H1 (cell line): ENCODE measurements around the gene APP. TPM values are rescaled to one million over a fixed set of nuclear protein-coding genes. Genes with fewer than 3 reads are reported as not detected.

Experiments used
- CTCF ChIA-PET: fragments of 300-600 bp; sonication (Branson Sonifier 250); formaldehyde crosslinking; loops from one replicate; lab custom pipeline; 2021; ENCODE audit not compliant: partially characterized antibody; lab: Charles Lee
- POLR2A ChIA-PET: fragments of 300-600 bp; sonication (Branson Sonifier 250); formaldehyde crosslinking; loops from one replicate; lab custom pipeline; 2021; ENCODE audit warnings: inconsistent platforms; ENCODE audit not compliant: partially characterized antibody; lab: Charles Lee
- DNase-seq, 2 experiments: peaks; one replicate each; pipeline versions ENCODE4 v3.0.0 to v3.0.0-alpha.2; 2010 to 2022; ENCODE audit warnings: low spot score in 2 of 2, low read depth in 1 of 2, mixed read lengths in 1 of 2
- FAIRE-seq: peaks from 2 replicates; lab custom pipeline; 2011; peaks lifted over from hg19 to GRCh38; lab: Jason Lieb, UNC
- H2AFZ ChIP-seq: 2 replicates; pipeline ENCODE4 v1.8.1; 2012; ENCODE audit warnings: low read length, inconsistent platforms
- H2AK5ac ChIP-seq: 2 replicates; pipeline ENCODE4 v1.6.1; 2013; ENCODE audit warnings: low read depth, low read length
- H2BK120ac ChIP-seq: replicated peaks from 2 replicates; pipeline ENCODE3; 2013; ENCODE audit warnings: low read depth, low read length, inconsistent platforms
- H2BK12ac ChIP-seq: 2 replicates; pipeline ENCODE4 v1.6.1; 2013; ENCODE audit warnings: low read depth, low read length
- H2BK15ac ChIP-seq: 2 replicates; pipeline ENCODE4 v1.6.1; 2013; ENCODE audit warnings: low read length
- H2BK20ac ChIP-seq: 2 replicates; pipeline ENCODE4 v1.6.1; 2013; ENCODE audit warnings: low read length
- H2BK5ac ChIP-seq: 2 replicates; pipeline ENCODE4 v1.6.1; 2013; ENCODE audit warnings: low read depth, low read length
- H3K14ac ChIP-seq: 2 replicates; pipeline ENCODE4 v1.6.1; 2013; ENCODE audit warnings: inconsistent platforms; ENCODE audit not compliant: insufficient read length
- H3K18ac ChIP-seq: 2 replicates; pipeline ENCODE4 v1.6.1; 2013; ENCODE audit warnings: low read length; ENCODE audit errors: extremely low read depth
- H3K23ac ChIP-seq: 2 replicates; pipeline ENCODE4 v1.6.1; 2013; ENCODE audit warnings: inconsistent platforms; ENCODE audit not compliant: insufficient read length
- H3K23me2 ChIP-seq: 2 replicates; pipeline ENCODE4 v1.6.1; 2013; ENCODE audit warnings: low read depth, low read length
- H3K27ac ChIP-seq: 2 replicates; pipeline ENCODE4 v1.6.1; 2011; ENCODE audit warnings: low read depth, low read length, inconsistent platforms
- H3K27me3 ChIP-seq, 4 experiments: replicated peaks in 1 of 4; 1 replicate in 1 of 4; 2 replicates in 3 of 4; pipeline versions ENCODE4 v1.6.1 to v1.8.1; 2011 to 2013; ENCODE audit warnings: low read length in 3 of 4, mild to moderate bottlenecking in 3 of 4, inconsistent platforms in 2 of 4, mixed read lengths in 2 of 4, moderate library complexity in 1 of 4; ENCODE audit not compliant: control insufficient read depth in 3 of 4, insufficient read depth in 3 of 4; ENCODE audit errors: extremely low read depth in 1 of 4
- H3K36me3 ChIP-seq, 4 experiments: 2 replicates each; pipeline versions ENCODE4 v1.6.1 to v1.8.1; 2011 to 2013; ENCODE audit warnings: mild to moderate bottlenecking in 4 of 4, low read length in 3 of 4, moderate library complexity in 2 of 4, control low read depth in 1 of 4, inconsistent platforms in 1 of 4; ENCODE audit not compliant: insufficient read depth in 4 of 4, control insufficient read depth in 2 of 4
- H3K4ac ChIP-seq: replicated peaks from 2 replicates; pipeline ENCODE3; 2013; ENCODE audit warnings: low read length, low read depth, mixed read lengths, inconsistent platforms; ENCODE audit not compliant: insufficient read length
- H3K4me1 ChIP-seq, 4 experiments: replicated peaks in 1 of 4; 1 replicate in 1 of 4; 2 replicates in 3 of 4; pipeline versions ENCODE4 v1.6.1 to v1.8.1; 2011 to 2013; ENCODE audit warnings: low read length in 3 of 4, inconsistent platforms in 2 of 4, mixed read lengths in 1 of 4; ENCODE audit not compliant: insufficient read depth in 4 of 4, control insufficient read depth in 3 of 4
- H3K4me2 ChIP-seq, 2 experiments: 2 replicates each; pipeline versions ENCODE4 v1.6.1 to v1.8.1; 2011 to 2013; ENCODE audit warnings: low read depth in 2 of 2, low read length in 2 of 2, control low read depth in 1 of 2, inconsistent platforms in 1 of 2, mild to moderate bottlenecking in 1 of 2; ENCODE audit not compliant: insufficient read depth in 1 of 2
- H3K4me3 ChIP-seq, 4 experiments: fragments of 200-600, 300-600 bp in 1 of 4; sonication (generic), shearing (Covaris generic), sonication (Bioruptor Twin) in 1 of 4; 2 replicates each; pipeline versions ENCODE4 v1.5.1 to v1.8.1; 2011 to 2016; ENCODE audit warnings: low read length in 4 of 4, low read depth in 3 of 4, control low read depth in 2 of 4, inconsistent platforms in 2 of 4, mild to moderate bottlenecking in 2 of 4, mixed read lengths in 1 of 4, moderate library complexity in 1 of 4; ENCODE audit not compliant: insufficient read depth in 2 of 4; ENCODE audit errors: extremely low read depth in 1 of 4
- H3K56ac ChIP-seq: replicated peaks from 2 replicates; pipeline ENCODE3; 2013; ENCODE audit warnings: low read depth, mild to moderate bottlenecking, mixed read lengths, low read length, inconsistent platforms; ENCODE audit not compliant: insufficient read length
- H3K79me1 ChIP-seq: 2 replicates; pipeline ENCODE4 v1.6.1; 2013; ENCODE audit warnings: low read depth, low read length, control low read depth
- H3K79me2 ChIP-seq, 2 experiments: 2 replicates each; pipeline versions ENCODE4 v1.6.1 to v1.8.1; 2012 to 2013; ENCODE audit warnings: low read length in 2 of 2, mild to moderate bottlenecking in 2 of 2, inconsistent platforms in 1 of 2; ENCODE audit not compliant: insufficient read depth in 2 of 2, control insufficient read depth in 1 of 2
- H3K9ac ChIP-seq, 4 experiments: replicated peaks in 1 of 4; 1 replicate in 1 of 4; 2 replicates in 3 of 4; pipeline versions ENCODE4 v1.6.1 to v1.8.1; 2011 to 2013; ENCODE audit warnings: low read depth in 3 of 4, low read length in 3 of 4, control low read depth in 2 of 4, mild to moderate bottlenecking in 2 of 4, moderate library complexity in 2 of 4, inconsistent platforms in 1 of 4; ENCODE audit errors: extremely low read depth in 1 of 4
- H3K9me3 ChIP-seq, 2 experiments: 2 replicates each; pipeline versions ENCODE4 v1.6.1 to v1.8.1; 2012 to 2013; ENCODE audit warnings: mild to moderate bottlenecking in 2 of 2, moderate library complexity in 2 of 2, control low read depth in 1 of 2, inconsistent platforms in 1 of 2, low read depth in 1 of 2, low read length in 1 of 2, mixed read lengths in 1 of 2; ENCODE audit not compliant: insufficient read depth in 2 of 2
- H4K20me1 ChIP-seq, 2 experiments: replicated peaks in 1 of 2; 2 replicates each; pipeline versions ENCODE3 to v1.8.1; 2011 to 2013; ENCODE audit warnings: inconsistent platforms in 2 of 2, low read length in 2 of 2, mild to moderate bottlenecking in 1 of 2; ENCODE audit not compliant: insufficient read depth in 2 of 2, control insufficient read depth in 1 of 2
- H4K5ac ChIP-seq: 2 replicates; pipeline ENCODE4 v1.6.1; 2013; ENCODE audit warnings: low read length, low read depth, mixed read lengths, inconsistent platforms; ENCODE audit not compliant: insufficient read length
- H4K8ac ChIP-seq: 2 replicates; pipeline ENCODE4 v1.8.0; 2013; ENCODE audit warnings: mild to moderate bottlenecking, moderate library complexity, low read length, inconsistent platforms; ENCODE audit not compliant: insufficient read depth; ENCODE audit errors: extremely low read depth
- H4K91ac ChIP-seq: replicated peaks from 2 replicates; pipeline ENCODE3; 2013; ENCODE audit warnings: low read length, mixed read lengths, inconsistent platforms; ENCODE audit not compliant: insufficient read length
- ASH2L ChIP-seq: fragments of 200-600, 300-600 bp; sonication (generic); IDR thresholded peaks from one replicate; pipeline ENCODE4 v1.7.1; 2017; ENCODE audit warnings: low read length
- BCL11A ChIP-seq, 2 experiments: IDR thresholded peaks; one replicate each; pipeline ENCODE4 v1.6.1; 2011; ENCODE audit warnings: low read depth in 2 of 2, low read length in 2 of 2, mild to moderate bottlenecking in 2 of 2
- CBX8 ChIP-seq: fragments of 300-800, 300-1000 bp; sonication (generic); IDR thresholded peaks from 2 replicates; pipeline ENCODE4 v1.7.1; 2016; ENCODE audit warnings: low read depth, low read length, borderline replicate concordance
- CHD1 ChIP-seq: IDR thresholded peaks from 2 replicates; pipeline ENCODE4 v1.6.1; 2012; ENCODE audit warnings: low read depth, low read length, improper control_type of control experiment
- CREB1 ChIP-seq: IDR thresholded peaks from 2 replicates; pipeline ENCODE4 v1.6.1; 2012; ENCODE audit warnings: inconsistent platforms
- CTBP2 ChIP-seq: IDR thresholded peaks from 2 replicates; pipeline ENCODE4 v1.7.0; 2011; ENCODE audit warnings: borderline replicate concordance, mild to moderate bottlenecking, moderate library complexity, mixed read lengths, low read length; ENCODE audit not compliant: insufficient read depth, insufficient read length
- KDM5A ChIP-seq: fragments of 200-600 bp; IDR thresholded peaks from 2 replicates; pipeline ENCODE4 v1.7.1; 2012; ENCODE audit warnings: mild to moderate bottlenecking, low read length, inconsistent platforms, mixed read lengths
- NANOG ChIP-seq: IDR thresholded peaks from 2 replicates; pipeline ENCODE4 v1.6.1; 2011; ENCODE audit warnings: low read length, low read depth, mild to moderate bottlenecking, inconsistent platforms; ENCODE audit not compliant: insufficient read depth, poor library complexity, severe bottlenecking
- RFX5 ChIP-seq: IDR thresholded peaks from 2 replicates; pipeline ENCODE4 v1.6.1; 2011; ENCODE audit warnings: low read depth, low read length, improper control_type of control experiment, borderline replicate concordance
- RNF2 ChIP-seq: fragments of 200-900, 300-1000 bp; sonication (generic); IDR thresholded peaks from 2 replicates; pipeline ENCODE4 v1.7.1; 2016; ENCODE audit warnings: borderline replicate concordance, low read depth, mild to moderate bottlenecking, antibody characterized with exemption, low read length; ENCODE audit not compliant: poor library complexity, severe bottlenecking; ENCODE audit errors: missing control alignments
- WGBS, 2 experiments: shearing (Covaris generic) in 1 of 2; methylation state at CpG; one replicate each; pipeline versions ENCODE4 v1.1.6 to v1.1.7; 2013 to 2015; ENCODE audit warnings: low lambda C conversion rate in 2 of 2, mixed read lengths in 2 of 2, inconsistent platforms in 1 of 2, low coverage in 1 of 2, missing lambda C conversion rate in 1 of 2; ENCODE audit not compliant: insufficient replicate concordance in 2 of 2, insufficient coverage in 1 of 2, insufficient read length in 1 of 2; ENCODE audit errors: extremely low coverage in 1 of 2, missing lambda C conversion rate in 1 of 2; 5-methylcytosine and 5-hydroxymethylcytosine counted together
- polyA plus RNA-seq, 7 experiments: library from polyadenylated mRNA; depleted of rRNA in 3 of 7; stranded (reverse) in 5 of 7; unstranded in 2 of 7; fragments of >200 nt in 5 of 7; fragments of 200-250 nt in 2 of 7; gene quantifications; 1 replicate in 5 of 7; 2 replicates in 1 of 7; 4 replicates in 1 of 7; pipeline versions ENCODE4 v1.2.1 to v1.2.3, GENCODE V29; 2011 to 2013; ENCODE audit warnings: missing spikeins in 2 of 7, mixed read lengths in 2 of 7
- total RNA-seq: library from RNA; stranded (reverse); fragmentation: NEBNext Ultra II Directional; extraction: Animal tissue kit (Norgen Biotek cat#: 25700); gene quantifications from 2 replicates; pipeline ENCODE4 v1.2.1, GENCODE V29; 2021
- TF ChIP-seq, protein P1 (sequence below): IDR thresholded peaks from 2 replicates; pipeline ENCODE4 v1.6.1; 2012; ENCODE audit warnings: inconsistent platforms
- TF ChIP-seq, protein P2 (sequence below): IDR thresholded peaks from 2 replicates; pipeline ENCODE4 v1.6.1; 2012; ENCODE audit warnings: inconsistent platforms

APP gene
- total and polyA plus RNA-seq, 2 of the 8 experiments (the other 6 are each of a cell fraction or from before 2014, with no cell fraction given), result 375 to 551 TPM

DNA sequence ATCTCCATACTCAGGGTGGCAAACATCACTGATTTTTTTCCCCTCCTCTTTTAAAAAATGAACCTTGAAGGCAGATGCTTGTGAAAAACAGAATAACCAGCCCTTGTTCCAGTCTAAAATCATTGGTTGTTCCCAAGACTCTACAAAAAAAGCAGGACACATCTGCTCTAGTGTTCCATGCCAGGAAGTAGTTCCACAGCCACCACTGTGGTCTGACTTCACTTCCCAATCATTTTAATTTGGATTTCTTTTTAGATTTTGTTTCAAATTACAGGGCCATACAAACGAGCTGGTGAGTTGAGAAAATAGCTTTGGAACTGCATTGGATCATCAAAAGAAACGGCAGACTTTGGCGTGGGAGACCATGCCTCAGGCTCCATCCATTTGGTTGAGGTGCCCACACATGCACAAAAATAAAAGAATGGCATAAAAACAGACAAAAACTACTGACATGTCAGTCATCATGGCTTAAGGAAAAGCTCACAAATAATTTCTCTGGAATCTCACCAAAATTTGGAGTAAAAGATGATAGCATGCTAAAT, 225.8 kb downstream of the APP start:
- CTCF ChIA-PET, result interaction anchor here (0.8 kb wide), 1 partner anchor 63 kb away, joined by 3 read pairs; no protein-coding TSS in a partner anchor
- Histone ChIP-seq H3K4me2 (no peak overlapping the region), H2BK5ac (no peak overlapping the region), H3K27me3 (no peaks in the 10 kb centered on the region), H4K8ac (no peak overlapping the region), H3K14ac (no peak overlapping the region), H3K23ac (no peak overlapping the region), H2BK120ac (no peak overlapping the region), H2BK20ac (no peak overlapping the region), H3K36me3 (peaks cover 0 to 21% (median 6%) of the 10 kb centered on the region in 4 experiments; a peak in 4 of 8 replicates), H2AK5ac (no peak overlapping the region), H3K18ac (no peak overlapping the region), H3K4ac (no peak overlapping the region), H2BK15ac (no peak overlapping the region), H3K9ac (no peak overlapping the region), H3K4me3 (no peak overlapping the region), H3K79me2 (peaks cover 0 to 16% of the 10 kb centered on the region in 2 experiments; a peak in 1 of 4 replicates), H2AFZ (no peak overlapping the region), H4K20me1 (peaks cover 1 to 2% of the 10 kb centered on the region in 2 experiments), H3K23me2 (no peaks in the 10 kb centered on the region), H3K79me1 (no peaks in the 10 kb centered on the region), H4K91ac (no peak overlapping the region), H3K27ac (no peak overlapping the region), H3K4me1 (no peaks in the 10 kb centered on the region), H3K9me3 (no peaks in the 10 kb centered on the region), H2BK12ac (no peak overlapping the region), H4K5ac (no peak overlapping the region), H3K56ac (no peak overlapping the region)
- 92% methylated on average over 3 of the region's 3 CpGs; no CpG with 5 or more reads in 1 of the 2 experiments for WGBS, 2 experiments
- FAIRE-seq, result no peak
- no peak for DNase-seq
- POLR2A ChIA-PET, result no interaction called here
- no peak for TF ChIP-seq RFX5
- TF ChIP-seq, protein P1, sequence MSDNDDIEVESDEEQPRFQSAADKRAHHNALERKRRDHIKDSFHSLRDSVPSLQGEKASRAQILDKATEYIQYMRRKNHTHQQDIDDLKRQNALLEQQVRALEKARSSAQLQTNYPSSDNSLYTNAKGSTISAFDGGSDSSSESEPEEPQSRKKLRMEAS, result no peak
- no peak for TF ChIP-seq NANOG
- TF ChIP-seq RNF2, result no peak
- no peak for TF ChIP-seq CTBP2
- no peak for TF ChIP-seq CHD1
- no peak for TF ChIP-seq CREB1
- no peak for TF ChIP-seq BCL11A (IDR thresholded peaks at IDR 0.05; ENCODE audit: low read depth in 2 of 2, low read length in 2 of 2)
- no peak for TF ChIP-seq KDM5A
- TF ChIP-seq, protein P2, sequence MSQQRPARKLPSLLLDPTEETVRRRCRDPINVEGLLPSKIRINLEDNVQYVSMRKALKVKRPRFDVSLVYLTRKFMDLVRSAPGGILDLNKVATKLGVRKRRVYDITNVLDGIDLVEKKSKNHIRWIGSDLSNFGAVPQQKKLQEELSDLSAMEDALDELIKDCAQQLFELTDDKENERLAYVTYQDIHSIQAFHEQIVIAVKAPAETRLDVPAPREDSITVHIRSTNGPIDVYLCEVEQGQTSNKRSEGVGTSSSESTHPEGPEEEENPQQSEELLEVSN, result no peak
- no peak for TF ChIP-seq CBX8
- TF ChIP-seq ASH2L, result no peak
